HepG2 (cell line): ENCODE results near the gene CTXN1. TPM values are rescaled to one million over a fixed set of nuclear protein-coding genes. Genes with fewer than 3 reads are reported as not detected.

ENCODE experiments used
- EZH2 ChIP-seq: conservative IDR thresholded peaks from 2 replicates; pipeline ENCODE4 v1.6.1; 2012; ENCODE audit warnings: mild to moderate bottlenecking, low read depth, low read length, moderate library complexity
- HDAC2 ChIP-seq: sonication (generic); formaldehyde crosslinking; IDR thresholded peaks from 2 replicates; pipeline ENCODE4 v1.4.0; 2020; ENCODE audit warnings: missing genetic modification reagents
- HMG20A ChIP-seq: IDR thresholded peaks from 2 replicates; pipeline ENCODE4 v1.6.1; 2016; ENCODE audit warnings: borderline replicate concordance
- KAT2B ChIP-seq: fragments of 150-350 bp; IDR thresholded peaks from 2 replicates; pipeline ENCODE4 v1.6.1; 2014; ENCODE audit warnings: low read depth, low read length, borderline replicate concordance
- KDM5B ChIP-seq: sonication (generic); formaldehyde crosslinking; IDR thresholded peaks from 2 replicates; pipeline ENCODE4 v1.4.0; 2020; ENCODE audit warnings: missing genetic modification reagents, mild to moderate bottlenecking, borderline replicate concordance
- MIXL1 ChIP-seq: IDR thresholded peaks from 2 replicates; pipeline ENCODE4 v1.6.1; 2016
- MTF1 ChIP-seq: sonication (generic); formaldehyde crosslinking; IDR thresholded peaks from 2 replicates; pipeline ENCODE4 v1.5.0; 2020; ENCODE audit warnings: missing genetic modification reagents
- NPAS2 ChIP-seq: sonication (generic); formaldehyde crosslinking; IDR thresholded peaks from 2 replicates; pipeline ENCODE4 v1.8.0; 2022; ENCODE audit warnings: mild to moderate bottlenecking, missing genetic modification reagents, borderline replicate concordance
- PHB2 ChIP-seq: fragments of 450-650 bp; IDR thresholded peaks from 2 replicates; pipeline ENCODE4 v1.6.1; 2018; ENCODE audit not compliant: partially characterized antibody
- REPIN1 ChIP-seq: sonication (generic); formaldehyde crosslinking; IDR thresholded peaks from 2 replicates; pipeline ENCODE4 v1.8.0; 2022; ENCODE audit warnings: missing genetic modification reagents, low read depth, mild to moderate bottlenecking, borderline replicate concordance
- SNAI1 ChIP-seq: sonication (generic); formaldehyde crosslinking; IDR thresholded peaks from 2 replicates; pipeline ENCODE4 v1.5.0; 2020; ENCODE audit warnings: mild to moderate bottlenecking, missing genetic modification reagents, borderline replicate concordance
- SP5 ChIP-seq: IDR thresholded peaks from 2 replicates; pipeline ENCODE4 v1.6.1; 2016; ENCODE audit warnings: low read depth, borderline replicate concordance
- TARDBP ChIP-seq: sonication (generic); formaldehyde crosslinking; IDR thresholded peaks from 2 replicates; pipeline ENCODE4 v1.8.0; 2022; ENCODE audit warnings: mild to moderate bottlenecking, missing genetic modification reagents
- TSC22D2 ChIP-seq: sonication (generic); formaldehyde crosslinking; IDR thresholded peaks from 2 replicates; pipeline ENCODE4 v1.5.1; 2020; ENCODE audit warnings: missing genetic modification reagents, mild to moderate bottlenecking, borderline replicate concordance
- ZBTB21 ChIP-seq: sonication (generic); formaldehyde crosslinking; IDR thresholded peaks from 2 replicates; pipeline ENCODE4 v1.4.0; 2020; ENCODE audit warnings: missing genetic modification reagents
- ZC3H13 ChIP-seq: sonication (generic); formaldehyde crosslinking; IDR thresholded peaks from 2 replicates; pipeline ENCODE4 v1.8.1; 2023; ENCODE audit warnings: mild to moderate bottlenecking, missing genetic modification reagents, moderate library complexity
- ZFP62 ChIP-seq: sonication (generic); formaldehyde crosslinking; IDR thresholded peaks from 2 replicates; pipeline ENCODE4 v1.4.0; 2020; ENCODE audit warnings: missing genetic modification reagents
- ZNF256 ChIP-seq: sonication (generic); formaldehyde crosslinking; conservative IDR thresholded peaks from 2 replicates; pipeline ENCODE4 v1.4.0; 2020; ENCODE audit warnings: missing genetic modification reagents
- ZNF350 ChIP-seq: sonication (generic); formaldehyde crosslinking; IDR thresholded peaks from 2 replicates; pipeline ENCODE4 v1.4.0; 2020; ENCODE audit warnings: mild to moderate bottlenecking, low read depth, missing genetic modification reagents, borderline replicate concordance
- ZNF556 ChIP-seq: sonication (generic); formaldehyde crosslinking; IDR thresholded peaks from 2 replicates; pipeline ENCODE4 v1.4.0; 2020; ENCODE audit warnings: mild to moderate bottlenecking, missing genetic modification reagents, borderline replicate concordance
- ZNF563 ChIP-seq: sonication (generic); formaldehyde crosslinking; IDR thresholded peaks from 2 replicates; pipeline ENCODE4 v1.8.0; 2022; ENCODE audit warnings: mild to moderate bottlenecking, moderate library complexity, missing genetic modification reagents
- ZNF597 ChIP-seq: sonication (generic); formaldehyde crosslinking; IDR thresholded peaks from 2 replicates; pipeline ENCODE4 v1.5.0; 2020; ENCODE audit warnings: missing genetic modification reagents
- ZUFSP ChIP-seq: sonication (generic); formaldehyde crosslinking; IDR thresholded peaks from 2 replicates; pipeline ENCODE4 v1.9.0; 2021; ENCODE audit warnings: missing genetic modification reagents, mild to moderate bottlenecking, borderline replicate concordance
- polyA plus RNA-seq, 8 experiments: library from polyadenylated mRNA; depleted of rRNA in 3 of 8; stranded (reverse) in 7 of 8; unstranded in 1 of 8; fragments of >200 nt; fragmentation: Illumina TruSeq in 4 of 8; extraction: Trizol in 4 of 8; gene quantifications; 2 replicates each; pipeline versions ENCODE4 v1.2.1 to v1.2.3, GENCODE V29; 2011 to 2016; ENCODE audit warnings: low read depth in 4 of 8, missing spikeins in 1 of 8, mixed read lengths in 1 of 8; ENCODE audit not compliant: insufficient read depth in 1 of 8
- total RNA-seq, 5 experiments: library from RNA; depleted of rRNA; stranded (reverse); fragments of >200 nt; fragmentation: Illumina TruSeq; extraction: Trizol; gene quantifications; 2 replicates each; pipeline ENCODE4 v1.2.3, GENCODE V29; 2016; ENCODE audit warnings: low read depth in 1 of 5
- TF ChIP-seq, protein P1 (sequence below): sonication (generic); formaldehyde crosslinking; IDR thresholded peaks from 2 replicates; pipeline ENCODE4 v1.4.0; 2020; ENCODE audit warnings: low read depth, mild to moderate bottlenecking, missing genetic modification reagents
- TF ChIP-seq, protein P2 (sequence below): sonication (generic); formaldehyde crosslinking; conservative IDR thresholded peaks from 2 replicates; pipeline ENCODE4 v1.8.0; 2022; ENCODE audit warnings: mild to moderate bottlenecking, moderate library complexity, missing genetic modification reagents

Gene CTXN1
- total and polyA plus RNA-seq, 2 of the 13 experiments (the other 11 are each of a cell fraction or from before 2014, with no cell fraction given) = 0.11 TPM; not detected in 1

DNA sequence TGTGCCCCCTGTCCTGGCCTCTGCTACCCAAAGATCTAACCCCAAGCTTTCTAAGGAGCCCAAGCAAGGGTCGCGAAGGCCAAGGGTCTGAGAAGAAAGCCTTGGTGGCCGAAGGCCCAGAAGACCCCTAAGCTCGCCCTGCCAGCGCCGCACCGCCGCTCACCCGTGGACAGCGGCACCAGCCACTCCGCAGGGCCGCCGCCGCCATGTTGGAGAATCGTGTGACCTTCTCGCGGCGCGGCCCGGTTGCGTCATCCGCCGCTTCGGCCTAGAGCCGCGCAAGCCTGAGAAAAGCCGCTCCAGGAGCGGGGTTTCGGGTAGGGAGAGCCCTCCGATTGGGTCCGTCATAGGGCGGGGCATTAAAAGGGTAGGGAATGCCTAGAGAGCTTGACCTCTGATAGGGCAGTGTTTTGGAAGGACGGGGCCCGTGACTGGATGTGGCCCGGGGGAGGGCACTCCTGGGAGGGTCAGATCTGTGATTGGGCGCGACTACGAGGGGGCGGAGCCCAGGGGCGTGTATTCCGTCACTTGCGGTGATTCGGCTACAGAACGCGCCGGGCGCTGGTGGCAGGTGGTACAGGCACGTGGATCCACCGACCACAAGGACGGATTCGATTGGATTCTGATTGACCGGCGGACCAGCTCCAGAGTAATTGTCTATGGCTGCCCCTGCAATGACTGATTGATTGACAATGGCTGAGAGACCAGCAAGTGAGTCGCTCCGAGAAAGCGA is 17.7 kb upstream of the CTXN1 start, which contains the start of gene TIMM44 (continued):
- TF ChIP-seq, protein P1, sequence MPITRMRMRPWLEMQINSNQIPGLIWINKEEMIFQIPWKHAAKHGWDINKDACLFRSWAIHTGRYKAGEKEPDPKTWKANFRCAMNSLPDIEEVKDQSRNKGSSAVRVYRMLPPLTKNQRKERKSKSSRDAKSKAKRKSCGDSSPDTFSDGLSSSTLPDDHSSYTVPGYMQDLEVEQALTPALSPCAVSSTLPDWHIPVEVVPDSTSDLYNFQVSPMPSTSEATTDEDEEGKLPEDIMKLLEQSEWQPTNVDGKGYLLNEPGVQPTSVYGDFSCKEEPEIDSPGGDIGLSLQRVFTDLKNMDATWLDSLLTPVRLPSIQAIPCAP (CRISPR knock-in tag) = no peak
- TF ChIP-seq TSC22D2 (CRISPR knock-in tag) (no peak), ZNF556 (CRISPR knock-in tag) (no peak; the same call in 1 of the 2 replicates), HMG20A (no peak), MTF1 (no peak), TARDBP (CRISPR knock-in tag) (peak; percentile 74; the same call in 1 of the 2 replicates), KAT2B (no peak), ZNF350 (CRISPR knock-in tag) (peak; percentile 96), HDAC2 (CRISPR knock-in tag) (peak; percentile 37; the same call in 1 of the 2 replicates), KDM5B (CRISPR knock-in tag) (peak; percentile 87; the same call in 1 of the 2 replicates), ZBTB21 (CRISPR knock-in tag) (peak; percentile 74), ZC3H13 (CRISPR knock-in tag) (peak; percentile 50; the same call in 1 of the 2 replicates), ZNF256 (CRISPR knock-in tag) (no peak; the same call in 1 of the 2 replicates), NPAS2 (CRISPR knock-in tag) (no peak), ZFP62 (no peak), ZUFSP (CRISPR knock-in tag) (no peak), SNAI1 (CRISPR knock-in tag) (peak; percentile 68; the same call in 1 of the 2 replicates), ZNF563 (CRISPR knock-in tag) (peak; percentile 66; the same call in 1 of the 2 replicates), EZH2 (no peak), PHB2 (no peak), SP5 (peak; percentile 48; the same call in 1 of the 2 replicates), ZNF597 (CRISPR knock-in tag) (no peak), REPIN1 (CRISPR knock-in tag) (peak; percentile 93; the same call in 1 of the 2 replicates), MIXL1 (CRISPR knock-in tag) (0 out of 2 replicates have a peak, but pooled peaks have one; percentile 30)
- TF ChIP-seq, protein P2, sequence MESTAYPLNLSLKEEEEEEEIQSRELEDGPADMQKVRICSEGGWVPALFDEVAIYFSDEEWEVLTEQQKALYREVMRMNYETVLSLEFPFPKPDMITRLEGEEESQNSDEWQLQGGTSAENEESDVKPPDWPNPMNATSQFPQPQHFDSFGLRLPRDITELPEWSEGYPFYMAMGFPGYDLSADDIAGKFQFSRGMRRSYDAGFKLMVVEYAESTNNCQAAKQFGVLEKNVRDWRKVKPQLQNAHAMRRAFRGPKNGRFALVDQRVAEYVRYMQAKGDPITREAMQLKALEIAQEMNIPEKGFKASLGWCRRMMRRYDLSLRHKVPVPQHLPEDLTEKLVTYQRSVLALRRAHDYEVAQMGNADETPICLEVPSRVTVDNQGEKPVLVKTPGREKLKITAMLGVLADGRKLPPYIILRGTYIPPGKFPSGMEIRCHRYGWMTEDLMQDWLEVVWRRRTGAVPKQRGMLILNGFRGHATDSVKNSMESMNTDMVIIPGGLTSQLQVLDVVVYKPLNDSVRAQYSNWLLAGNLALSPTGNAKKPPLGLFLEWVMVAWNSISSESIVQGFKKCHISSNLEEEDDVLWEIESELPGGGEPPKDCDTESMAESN (CRISPR knock-in tag) = peak; percentile 72
